Breast epithelium (tissue), 3 donors: ENCODE data around the gene A3GALT2.

Experiments used
- CTCF ChIP-seq, 3 donors: fragments of 450-650 bp; IDR thresholded peaks; one replicate each; pipeline ENCODE4 v1.5.1; 2016 to 2017; ENCODE audit warnings: antibody characterized with exemption in 3 of 3, mild to moderate bottlenecking in 3 of 3, moderate library complexity in 3 of 3
- POLR2A ChIP-seq: fragments of 450-650 bp; IDR thresholded peaks from one replicate; pipeline ENCODE4 v1.6.1; 2016; ENCODE audit warnings: antibody characterized with exemption, mild to moderate bottlenecking, moderate library complexity

- TF ChIP-seq POLR2A (no peak), CTCF (IDR thresholded peaks at IDR 0.05) (no peak)
Observed at GRCh38 chr1:33336580-33336979, 15.7 kb upstream of the A3GALT2 start.
